K562 (cell line): Measurements from ENCODE around the gene LAPTM4A. TPM values are rescaled to one million over a fixed set of nuclear protein-coding genes. Genes with fewer than 3 reads are reported as not detected.
A peak's percentile ranks its signal among the peaks of the same experiment; 100 is the strongest.

ENCODE experiments used
- ATAC-seq: fragments of 200-7000 bp; cut with Tn5 transposase; 3 replicates; pipeline ENCODE4 v1.9.1; 2020; ENCODE audit warnings: moderate library complexity
- BruUV-seq: library from RNA; stranded (reverse); fragments of 400-500 nt; replicated peaks from 2 replicates; lab custom pipeline; 2021; lab: Mats Ljungman, UMichigan
- CTCF ChIA-PET: fragments of 300-600 bp; formaldehyde crosslinking; extraction: SDS; loops from one replicate; lab custom pipeline; 2021; ENCODE audit warnings: low intra/inter-chr PET ratio; lab: Yijun Ruan, JAX
- POLR2A ChIA-PET: fragments of 300-600, 350-650 bp; sonication (Branson Sonifier 250); formaldehyde crosslinking; extraction: SDS; loops from one replicate; lab custom pipeline; 2021; ENCODE audit warnings: antibody characterized with exemption, inconsistent platforms; lab: Yijun Ruan, JAX
- DNase-seq, 4 experiments: peaks; one replicate each; pipeline versions ENCODE4 v3.0.0 to v3.0.0-alpha.2; 2011 to 2018; ENCODE audit warnings: low spot score in 3 of 4, mixed read lengths in 3 of 4; ENCODE audit errors: extremely low read depth in 1 of 4
- FAIRE-seq: peaks from 2 replicates; lab custom pipeline; 2011; peaks lifted over from hg19 to GRCh38; lab: Jason Lieb, UNC
- H2AFZ ChIP-seq: 2 replicates; pipeline ENCODE4 v1.6.0; 2011; ENCODE audit warnings: low read depth, low read length, control low read depth, inconsistent platforms
- H3K27ac ChIP-seq: fragments of 200-600 bp; 3 replicates; pipeline ENCODE4 v1.8.0; 2011; ENCODE audit warnings: low read depth, mild to moderate bottlenecking, control low read depth, inconsistent platforms, low read length, moderate library complexity, mixed read lengths; ENCODE audit errors: extremely low read depth
- H3K27me3 ChIP-seq, 2 experiments: fragments of 300-600 bp in 1 of 2; 2 replicates in 1 of 2; 3 replicates in 1 of 2; pipeline versions ENCODE4 v1.6.0 to v1.8.0; 2011; ENCODE audit warnings: inconsistent platforms in 2 of 2, low read length in 2 of 2, mild to moderate bottlenecking in 1 of 2, mixed read lengths in 1 of 2, moderate library complexity in 1 of 2; ENCODE audit not compliant: control insufficient read depth in 2 of 2, insufficient read depth in 2 of 2
- H3K36me3 ChIP-seq: fragments of 300-600 bp; 3 replicates; pipeline ENCODE4 v1.8.0; 2011; ENCODE audit warnings: mild to moderate bottlenecking, low read length, inconsistent platforms; ENCODE audit not compliant: control insufficient read depth, insufficient read depth
- H3K4me1 ChIP-seq, 2 experiments: fragments of 200-600 bp in 1 of 2; replicated peaks in 1 of 2; 2 replicates in 1 of 2; 3 replicates in 1 of 2; pipeline versions ENCODE4 v1.5.1 to v1.8.0; 2011; ENCODE audit warnings: inconsistent platforms in 2 of 2, low read length in 2 of 2, mild to moderate bottlenecking in 1 of 2, mixed read lengths in 1 of 2, moderate library complexity in 1 of 2; ENCODE audit not compliant: control insufficient read depth in 2 of 2, insufficient read depth in 2 of 2
- H3K4me2 ChIP-seq: 2 replicates; pipeline ENCODE4 v1.6.1; 2011; ENCODE audit warnings: low read length, control low read depth, inconsistent platforms, mixed read lengths; ENCODE audit not compliant: insufficient read depth
- H3K4me3 ChIP-seq: fragments of 200-600 bp; sonication (generic), shearing (Covaris generic); 2 replicates; pipeline ENCODE4 v1.5.1; 2016; ENCODE audit warnings: control low read depth, inconsistent platforms
- H3K79me2 ChIP-seq: fragments of 200-600 bp; 3 replicates; pipeline ENCODE4 v1.8.0; 2011; ENCODE audit warnings: low read length, inconsistent platforms; ENCODE audit not compliant: control insufficient read depth, insufficient read depth
- H3K9ac ChIP-seq, 2 experiments: 2 replicates each; pipeline versions ENCODE4 v1.6.0 to v1.6.1; 2011; ENCODE audit warnings: low read depth in 2 of 2, low read length in 2 of 2, control low read depth in 1 of 2, inconsistent platforms in 1 of 2, mild to moderate bottlenecking in 1 of 2, mixed read lengths in 1 of 2; ENCODE audit not compliant: insufficient read depth in 1 of 2
- H3K9me1 ChIP-seq: one replicate; pipeline ENCODE4 v1.6.0; 2011; ENCODE audit warnings: inconsistent platforms, mild to moderate bottlenecking, low read length, moderate library complexity; ENCODE audit not compliant: control insufficient read depth, insufficient read depth
- H3K9me3 ChIP-seq: replicated peaks from 2 replicates; pipeline ENCODE4 v1.5.1; 2011; ENCODE audit warnings: low read depth, low read length, inconsistent platforms; ENCODE audit not compliant: control insufficient read depth, insufficient read depth
- H4K20me1 ChIP-seq: replicated peaks from 2 replicates; pipeline ENCODE4 v1.6.1; 2011; ENCODE audit warnings: low read length, inconsistent platforms, mixed read lengths; ENCODE audit not compliant: control insufficient read depth, insufficient read depth
- TEAD1 ChIP-seq, 2 experiments: fragments of 450-650 bp in 1 of 2; sonication (generic) in 1 of 2; formaldehyde crosslinking; IDR thresholded peaks; 2 replicates each; pipeline versions ENCODE4 v1.4.0 to v1.8.0; 2020 to 2022; ENCODE audit warnings: mild to moderate bottlenecking in 2 of 2, missing genetic modification reagents in 1 of 2
- ZNF444 ChIP-seq: fragments of 250-450 bp; sonication (Bioruptor Pico); IDR thresholded peaks from 2 replicates; pipeline ENCODE4 v1.4.0; 2020; ENCODE audit warnings: mild to moderate bottlenecking, moderate library complexity
- WGBS: fragments of 100-300 bp; shearing (Covaris generic); methylation state at CpG from one replicate; pipeline ENCODE4 v1.1.6; 2016; ENCODE audit warnings: low coverage, mixed read lengths; ENCODE audit not compliant: insufficient coverage; ENCODE audit errors: missing lambda C conversion rate; 5-methylcytosine and 5-hydroxymethylcytosine counted together
- in situ Hi-C: fragments of 300-500 bp; cut with MboI; formaldehyde crosslinking; loops from 4 replicates; pipeline ENCODE4 v1.15.0; 2018; ENCODE audit warnings: inconsistent platforms, mixed read lengths
- intact Hi-C: fragments of 100-400 bp; cut with micrococcal nuclease; formaldehyde crosslinking; loops from 2 replicates; pipeline ENCODE4 v1.14.2; 2022
- polyA plus RNA-seq, 8 experiments: library from polyadenylated mRNA; depleted of rRNA in 4 of 8; stranded (reverse) in 5 of 8; unstranded in 3 of 8; fragments of >200 nt; fragmentation: Nextera tagmentation in 2 of 8; fragmentation: Illumina TruSeq in 1 of 8; extraction: Ambion mirVana in 2 of 8; extraction: Trizol in 1 of 8; gene quantifications; 2 replicates each; pipeline versions ENCODE4 v1.2.1 to v1.2.3, GENCODE V29; 2011 to 2014; ENCODE audit warnings: inconsistent platforms in 1 of 8, missing spikeins in 1 of 8
- total RNA-seq, 7 experiments: library from RNA; depleted of rRNA in 6 of 7; stranded (reverse); fragments of >200 nt in 6 of 7; fragmentation: Illumina TruSeq in 2 of 7; extraction: Trizol in 2 of 7; gene quantifications; 2 replicates each; pipeline versions ENCODE4 v1.2.1 to v1.2.3, GENCODE V29; 2011 to 2021; ENCODE audit warnings: low replicate concordance in 1 of 7
- TF ChIP-seq, protein P1 (sequence below): sonication (generic); formaldehyde crosslinking; IDR thresholded peaks from 2 replicates; pipeline ENCODE4 v1.8.0; 2022; ENCODE audit warnings: missing genetic modification reagents, mild to moderate bottlenecking, moderate library complexity, borderline replicate concordance
- TF ChIP-seq, protein P2 (sequence below): fragments of 450-650 bp; IDR thresholded peaks from 2 replicates; pipeline ENCODE4 v1.6.1; 2016

LAPTM4A gene
- total and polyA plus RNA-seq, 9 of the 15 experiments (the other 6 are each of a cell fraction or from before 2014, with no cell fraction given), result 13.4 to 157 (median 50.1) TPM

DNA sequence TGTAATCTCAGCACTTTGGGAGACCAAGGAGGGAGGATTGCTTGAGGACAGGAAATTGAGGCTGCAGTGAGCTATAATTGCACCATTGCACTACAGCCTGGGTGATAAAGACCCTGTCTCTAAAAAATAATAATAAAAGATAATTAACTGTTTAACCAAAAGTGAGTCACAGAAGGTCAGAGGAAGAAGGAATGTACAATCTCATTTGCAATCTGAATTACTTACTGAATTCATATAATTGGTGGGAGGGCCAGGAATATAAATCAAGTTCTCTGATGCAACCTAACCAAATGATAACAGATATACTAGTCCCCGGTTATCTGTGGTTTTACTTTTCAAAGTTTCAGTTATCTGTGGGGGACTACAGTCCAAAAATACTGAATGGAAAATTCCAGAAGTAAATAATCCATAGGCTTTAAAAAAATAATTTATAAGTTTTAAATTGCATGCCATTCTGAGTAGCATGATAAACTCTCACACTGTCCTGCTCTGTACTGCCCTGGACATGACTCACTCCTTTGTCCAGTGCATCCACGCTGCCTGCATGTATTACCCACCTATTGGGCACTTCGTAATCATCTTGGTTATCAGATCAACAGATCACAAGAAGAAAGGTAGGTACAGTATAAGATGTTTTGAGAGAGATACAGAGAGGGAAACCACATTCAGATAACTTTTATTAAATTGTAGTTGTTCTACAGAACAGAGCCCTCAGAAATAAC, 26.2 kb downstream of the LAPTM4A start:
- no peaks in the 10 kb centered on the region for H3K79me2 ChIP-seq
- in situ Hi-C loops (no loop called here), intact Hi-C loops (no loop called here)
- no peak overlapping the region for H3K4me2 ChIP-seq
- peaks cover 11% of the 10 kb centered on the region; the same call in 2 of the 3 replicates for H3K36me3 ChIP-seq
- H3K27ac ChIP-seq, result no peak overlapping the region
- DNase-seq, result no peak
- WGBS, result 41% methylated on average over 3 of the region's 3 CpGs
- TF ChIP-seq TEAD1 (CRISPR knock-in tag; IDR thresholded peaks at IDR 0.05) (no peak), ZNF444 (CRISPR knock-in tag) (no peak)
- ChIA-PET CTCF (interaction anchor here (0.6 kb wide), 1 partner anchor 68 kb away, joined by 4 read pairs; no protein-coding TSS in a partner anchor), POLR2A (no interaction called here)
- no TSS peak for BruUV-seq
- no peaks in the 10 kb centered on the region for H4K20me1 ChIP-seq
- no peak overlapping the region for H3K9ac ChIP-seq
- H3K9me3 ChIP-seq, result no peaks in the 10 kb centered on the region; the same call in 1 of the 2 replicates
- FAIRE-seq, result no peak
- no peaks in the 10 kb centered on the region for H3K27me3 ChIP-seq
- ATAC-seq, result no peak
- H3K9me1 ChIP-seq, result no peaks in the 10 kb centered on the region
- no peak overlapping the region for H3K4me3 ChIP-seq
- no peak overlapping the region for H2AFZ ChIP-seq
- H3K4me1 ChIP-seq, result peaks cover 0 to 8% of the 10 kb centered on the region in 2 experiments; a peak in 2 of 5 replicates

DNA sequence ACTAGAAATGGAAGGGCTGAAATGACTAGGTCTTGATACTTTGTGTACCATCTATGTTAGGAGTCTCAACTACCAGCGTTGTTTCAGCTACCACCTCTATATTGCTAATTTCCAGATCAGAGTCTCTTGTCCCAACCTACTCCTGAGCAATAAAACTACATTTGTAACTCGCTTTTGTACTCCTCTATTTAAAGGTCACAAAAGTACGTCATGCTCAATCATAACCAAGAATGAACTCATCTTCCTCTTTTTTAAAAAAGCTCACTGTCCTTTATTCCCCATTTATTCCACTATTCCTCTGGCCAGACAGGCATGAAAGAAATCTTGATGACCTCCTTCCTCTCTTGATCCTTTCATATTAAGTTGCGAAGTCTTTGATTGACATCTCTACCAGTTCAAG, 27.7 kb downstream of the LAPTM4A start:
- POLR2A ChIA-PET, result interaction anchor here (1.4 kb wide), 1 partner anchor 25 kb away, joined by 3 read pairs; no protein-coding TSS in a partner anchor
- in situ Hi-C loops (no loop called here), intact Hi-C loops (no loop called here)
- Histone ChIP-seq H3K36me3 (peaks cover 4% of the 10 kb centered on the region; the same call in 1 of the 3 replicates), H3K4me3 (no peak overlapping the region), H3K27me3 (no peaks in the 10 kb centered on the region), H3K27ac (no peak overlapping the region), H3K4me1 (peaks cover 0 to 8% of the 10 kb centered on the region in 2 experiments; a peak in 2 of 5 replicates), H3K79me2 (no peaks in the 10 kb centered on the region), H3K4me2 (no peak overlapping the region), H3K9me1 (no peaks in the 10 kb centered on the region), H2AFZ (no peak overlapping the region), H3K9me3 (no peaks in the 10 kb centered on the region; the same call in 1 of the 2 replicates), H4K20me1 (no peaks in the 10 kb centered on the region), H3K9ac (no peak overlapping the region)
- ATAC-seq, result no peak
- DNase-seq, result no peak
- CTCF ChIA-PET, result no interaction called here
- WGBS, result 20% methylated on average over 4 of the region's 4 CpGs
- no peak for FAIRE-seq
- no TSS peak for BruUV-seq
- TF ChIP-seq, protein P1, sequence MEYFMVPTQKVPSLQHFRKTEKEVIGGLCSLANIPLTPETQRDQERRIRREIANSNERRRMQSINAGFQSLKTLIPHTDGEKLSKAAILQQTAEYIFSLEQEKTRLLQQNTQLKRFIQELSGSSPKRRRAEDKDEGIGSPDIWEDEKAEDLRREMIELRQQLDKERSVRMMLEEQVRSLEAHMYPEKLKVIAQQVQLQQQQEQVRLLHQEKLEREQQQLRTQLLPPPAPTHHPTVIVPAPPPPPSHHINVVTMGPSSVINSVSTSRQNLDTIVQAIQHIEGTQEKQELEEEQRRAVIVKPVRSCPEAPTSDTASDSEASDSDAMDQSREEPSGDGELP (CRISPR knock-in tag), result no peak
- TF ChIP-seq, protein P2, sequence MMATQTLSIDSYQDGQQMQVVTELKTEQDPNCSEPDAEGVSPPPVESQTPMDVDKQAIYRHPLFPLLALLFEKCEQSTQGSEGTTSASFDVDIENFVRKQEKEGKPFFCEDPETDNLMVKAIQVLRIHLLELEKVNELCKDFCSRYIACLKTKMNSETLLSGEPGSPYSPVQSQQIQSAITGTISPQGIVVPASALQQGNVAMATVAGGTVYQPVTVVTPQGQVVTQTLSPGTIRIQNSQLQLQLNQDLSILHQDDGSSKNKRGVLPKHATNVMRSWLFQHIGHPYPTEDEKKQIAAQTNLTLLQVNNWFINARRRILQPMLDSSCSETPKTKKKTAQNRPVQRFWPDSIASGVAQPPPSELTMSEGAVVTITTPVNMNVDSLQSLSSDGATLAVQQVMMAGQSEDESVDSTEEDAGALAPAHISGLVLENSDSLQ, result peak; percentile 68; the same call in 1 of the 2 replicates
